Spleen (tissue), 7 donors: Measurements from ENCODE around the gene CTNNA2.

Experiments
- POLR2A ChIP-seq, 3 donors: fragments of 450-650 bp; IDR thresholded peaks; one replicate each; pipeline ENCODE4 v1.5.1; 2017; ENCODE audit warnings: antibody characterized with exemption in 3 of 3, mild to moderate bottlenecking in 1 of 3
- POLR2AphosphoS5 ChIP-seq, 3 donors: sonication (generic); formaldehyde crosslinking; IDR thresholded peaks; one replicate each; pipeline ENCODE4 v1.5.1; 2017; ENCODE audit warnings: antibody characterized with exemption in 3 of 3
- TF ChIP-seq, protein P1 (sequence below), 11 experiments: fragments of 200-600 bp in 7 of 11; fragments of 450-650 bp in 4 of 11; sonication (generic) in 4 of 11; IDR thresholded peaks in 8 of 11; conservative IDR thresholded peaks in 3 of 11; 1 replicate in 7 of 11; 2 replicates in 4 of 11; pipeline versions ENCODE4 v1.4.0 to v1.8.0; 2016 to 2021; ENCODE audit warnings: antibody characterized with exemption in 11 of 11, inconsistent platforms in 4 of 11, mild to moderate bottlenecking in 1 of 11
- donor health status: DM: no; HTN: no; CAD: no; lungs with moderate emphysema.
- donor health status: DM: no; HTN: no; CAD: no.
- donor health status: DM: no; HTN: no; CAD: no.

DNA sequence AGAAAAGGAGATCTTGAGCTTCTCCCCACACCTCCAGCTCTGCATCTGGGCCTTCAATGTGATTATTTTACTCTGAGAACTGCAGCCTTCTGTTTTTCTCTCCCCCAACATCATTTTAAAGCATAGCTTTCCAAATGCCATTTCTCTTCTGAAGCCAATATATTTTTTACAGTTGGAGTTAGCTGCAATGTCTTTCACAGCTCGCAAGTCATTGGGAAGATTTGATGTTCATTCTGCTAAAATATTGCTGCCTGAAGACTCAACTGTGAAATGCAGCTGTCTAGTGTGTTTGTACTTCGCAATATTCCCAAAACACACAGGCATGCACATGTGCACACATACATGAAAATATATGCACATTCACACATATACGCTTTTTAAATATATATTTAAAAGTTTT is 496.4 kb downstream of the CTNNA2 start:
- TF ChIP-seq POLR2AphosphoS5 (IDR thresholded peaks at IDR 0.05), result no peak
- TF ChIP-seq POLR2A (IDR thresholded peaks at IDR 0.05), result no peak
- TF ChIP-seq, protein P1, sequence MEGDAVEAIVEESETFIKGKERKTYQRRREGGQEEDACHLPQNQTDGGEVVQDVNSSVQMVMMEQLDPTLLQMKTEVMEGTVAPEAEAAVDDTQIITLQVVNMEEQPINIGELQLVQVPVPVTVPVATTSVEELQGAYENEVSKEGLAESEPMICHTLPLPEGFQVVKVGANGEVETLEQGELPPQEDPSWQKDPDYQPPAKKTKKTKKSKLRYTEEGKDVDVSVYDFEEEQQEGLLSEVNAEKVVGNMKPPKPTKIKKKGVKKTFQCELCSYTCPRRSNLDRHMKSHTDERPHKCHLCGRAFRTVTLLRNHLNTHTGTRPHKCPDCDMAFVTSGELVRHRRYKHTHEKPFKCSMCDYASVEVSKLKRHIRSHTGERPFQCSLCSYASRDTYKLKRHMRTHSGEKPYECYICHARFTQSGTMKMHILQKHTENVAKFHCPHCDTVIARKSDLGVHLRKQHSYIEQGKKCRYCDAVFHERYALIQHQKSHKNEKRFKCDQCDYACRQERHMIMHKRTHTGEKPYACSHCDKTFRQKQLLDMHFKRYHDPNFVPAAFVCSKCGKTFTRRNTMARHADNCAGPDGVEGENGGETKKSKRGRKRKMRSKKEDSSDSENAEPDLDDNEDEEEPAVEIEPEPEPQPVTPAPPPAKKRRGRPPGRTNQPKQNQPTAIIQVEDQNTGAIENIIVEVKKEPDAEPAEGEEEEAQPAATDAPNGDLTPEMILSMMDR (IDR thresholded peaks at IDR 0.05 in 8 of 11, conservative IDR thresholded peaks at IDR 0.05 in 3 of 11), result no peak
